ENCODE data around the gene PRR19. TPM values are rescaled to one million over a fixed set of nuclear protein-coding genes. Genes with fewer than 3 reads are reported as not detected.

The PRR19 gene
- total RNA-seq, 2 donors from 2014 or later: 0.64 to 1.0 TPM

DNA sequence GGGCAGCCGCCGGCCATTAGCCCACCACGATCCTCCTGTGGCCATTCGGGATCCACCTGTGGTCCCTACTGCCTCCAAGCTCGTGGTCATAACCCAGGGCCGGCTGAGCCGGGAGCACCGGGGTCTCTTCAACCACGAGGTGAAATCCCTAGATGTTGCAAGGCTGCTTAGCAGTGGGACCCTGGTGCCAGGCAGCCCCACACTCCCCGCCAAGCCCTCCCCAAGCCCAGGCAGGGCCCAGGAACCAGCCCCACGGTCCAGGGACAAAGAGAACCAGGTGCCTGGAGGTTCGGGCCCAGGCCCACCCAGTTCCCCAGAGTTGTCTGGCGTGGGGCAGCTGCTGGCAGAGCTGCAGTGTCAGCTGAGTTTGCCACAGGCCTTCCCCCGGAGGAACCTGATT, 7.8 kb downstream of the PRR19 start:
- Mint-ChIP-seq H3K27ac (no peak overlapping the region), H3K4me1 (ENCODE audit: low read depth in 2 of 2) (peaks cover 9 to 20% of the 10 kb centered on the region in 2 donors), H3K4me3 (no peak overlapping the region), H3K36me3 (no peaks in the 10 kb centered on the region), H3K27me3 (peaks cover 26 to 27% of the 10 kb centered on the region in 2 donors), H3K9me3 (no peaks in the 10 kb centered on the region)
- DNase-seq (ENCODE audit: low spot score): no peak
- ATAC-seq: no peak

DNA sequence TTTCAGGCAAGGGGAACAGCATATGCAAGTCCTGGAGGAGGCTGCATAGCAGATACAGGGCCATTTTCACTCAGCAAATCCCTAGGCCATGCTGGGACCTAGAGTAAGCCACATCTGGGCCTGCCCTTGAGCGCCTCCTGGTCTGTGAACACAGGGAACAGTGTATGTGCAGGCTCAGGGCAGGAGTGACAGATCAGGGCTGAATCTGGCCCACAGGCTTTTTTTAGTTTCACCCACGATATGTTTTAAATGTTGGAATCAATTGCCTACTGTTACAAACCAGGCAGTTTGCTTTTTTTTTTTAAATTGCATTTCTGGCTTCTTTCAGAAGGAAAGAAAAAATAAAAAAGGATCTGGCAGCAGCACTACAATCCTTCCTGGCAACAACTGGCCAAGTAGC, 9.7 kb downstream of the PRR19 start:
- DNase-seq (ENCODE audit: low spot score) (no peak), ATAC-seq (no peak)
- peaks cover 15 to 23% of the 10 kb centered on the region in 2 donors for H3K4me1 Mint-ChIP-seq (ENCODE audit: low read depth in 2 of 2)
- H3K9me3 Mint-ChIP-seq: no peaks in the 10 kb centered on the region
- no peak overlapping the region for H3K4me3 Mint-ChIP-seq
- peaks cover 32 to 33% of the 10 kb centered on the region in 2 donors for H3K27me3 Mint-ChIP-seq
- no peaks in the 10 kb centered on the region for H3K36me3 Mint-ChIP-seq
- no peak overlapping the region for H3K27ac Mint-ChIP-seq

DNA sequence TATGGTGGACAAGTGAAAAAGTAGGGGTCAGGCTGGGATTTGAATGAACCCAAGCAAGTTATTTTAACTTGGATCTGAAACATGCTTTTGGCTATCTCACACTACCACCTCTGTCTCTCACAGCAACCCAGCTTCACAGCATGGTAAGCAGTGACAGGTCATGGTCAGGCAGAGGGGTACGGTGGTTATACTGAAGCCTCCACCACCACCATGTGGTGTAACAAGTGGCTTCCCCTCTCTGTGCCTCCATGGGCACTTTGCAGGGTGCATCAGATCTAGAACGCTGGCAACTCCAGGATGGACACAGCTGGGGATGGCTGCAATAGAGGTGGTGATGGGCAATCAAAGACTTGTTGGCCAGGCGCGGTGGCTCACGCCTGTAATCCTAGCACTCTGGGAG, 10.4 kb downstream of the PRR19 start:
- Mint-ChIP-seq H3K4me1 (ENCODE audit: low read depth in 2 of 2) (peaks cover 22 to 26% of the 10 kb centered on the region in 2 donors), H3K4me3 (peak overlapping the region; percentile 70), H3K27me3 (peaks cover 33 to 35% of the 10 kb centered on the region in 2 donors), H3K9me3 (no peaks in the 10 kb centered on the region), H3K36me3 (no peaks in the 10 kb centered on the region), H3K27ac (no peak overlapping the region)
- no peak for ATAC-seq
- DNase-seq (ENCODE audit: low spot score): no peak

DNA sequence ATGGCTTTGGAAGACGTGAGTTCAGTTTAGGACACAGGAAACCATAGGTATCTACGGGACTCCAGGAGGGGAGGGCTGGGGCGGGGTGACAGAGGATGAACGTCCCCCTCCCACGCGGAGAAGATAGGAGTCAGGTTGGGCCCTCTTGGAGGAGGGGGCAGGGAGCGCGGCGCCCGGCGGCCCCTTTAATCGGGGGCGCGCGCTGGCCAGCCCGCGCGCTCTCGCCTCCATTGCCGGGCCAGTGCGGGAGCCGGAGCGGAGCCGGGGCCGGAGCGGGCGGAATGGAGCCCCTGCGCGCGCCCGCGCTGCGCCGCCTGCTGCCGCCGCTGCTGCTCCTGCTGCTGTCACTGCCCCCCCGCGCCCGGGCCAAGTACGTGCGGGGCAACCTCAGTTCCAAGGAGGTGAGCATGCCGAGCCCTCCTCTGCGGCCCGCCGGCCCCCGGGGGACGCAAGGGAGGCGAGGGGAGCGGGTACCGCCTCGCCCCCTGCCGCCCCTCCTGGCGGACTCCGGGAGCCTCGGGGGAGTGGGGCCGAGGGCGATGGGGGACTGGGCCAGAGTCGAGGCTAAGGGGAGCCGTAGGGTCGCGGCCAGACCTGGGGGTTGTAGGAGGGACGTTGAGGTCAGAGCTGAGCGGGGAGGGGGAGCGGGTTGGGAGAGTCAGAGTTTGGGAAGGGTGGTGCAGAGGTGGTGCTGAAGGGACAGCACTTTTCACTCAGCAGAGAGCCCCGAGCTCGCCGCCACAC, 11.3 kb downstream of the PRR19 start, which contains the start of gene TMEM145:
Gene TMEM145 (plus strand): TSS at position 214 of the 744 bp plus-strand sequence. CDS start 68 bp downstream, at position 282.
- H3K36me3 Mint-ChIP-seq: no peaks in the 10 kb centered on the region
- no peak within 1 kb of the TSS for H3K27ac Mint-ChIP-seq
- DNase-seq (ENCODE audit: low spot score) (peak; percentile 61), ATAC-seq (peak; percentile 63 to 77)
- H3K9me3 Mint-ChIP-seq: no peaks in the 10 kb centered on the region
- H3K4me3 Mint-ChIP-seq: peak within 1 kb of the TSS; percentile 70
- H3K4me1 Mint-ChIP-seq (ENCODE audit: low read depth in 2 of 2): peaks cover 25 to 27% of the 10 kb centered on the region in 2 donors
- H3K27me3 Mint-ChIP-seq: peaks cover 32 to 33% of the 10 kb centered on the region in 2 donors

DNA sequence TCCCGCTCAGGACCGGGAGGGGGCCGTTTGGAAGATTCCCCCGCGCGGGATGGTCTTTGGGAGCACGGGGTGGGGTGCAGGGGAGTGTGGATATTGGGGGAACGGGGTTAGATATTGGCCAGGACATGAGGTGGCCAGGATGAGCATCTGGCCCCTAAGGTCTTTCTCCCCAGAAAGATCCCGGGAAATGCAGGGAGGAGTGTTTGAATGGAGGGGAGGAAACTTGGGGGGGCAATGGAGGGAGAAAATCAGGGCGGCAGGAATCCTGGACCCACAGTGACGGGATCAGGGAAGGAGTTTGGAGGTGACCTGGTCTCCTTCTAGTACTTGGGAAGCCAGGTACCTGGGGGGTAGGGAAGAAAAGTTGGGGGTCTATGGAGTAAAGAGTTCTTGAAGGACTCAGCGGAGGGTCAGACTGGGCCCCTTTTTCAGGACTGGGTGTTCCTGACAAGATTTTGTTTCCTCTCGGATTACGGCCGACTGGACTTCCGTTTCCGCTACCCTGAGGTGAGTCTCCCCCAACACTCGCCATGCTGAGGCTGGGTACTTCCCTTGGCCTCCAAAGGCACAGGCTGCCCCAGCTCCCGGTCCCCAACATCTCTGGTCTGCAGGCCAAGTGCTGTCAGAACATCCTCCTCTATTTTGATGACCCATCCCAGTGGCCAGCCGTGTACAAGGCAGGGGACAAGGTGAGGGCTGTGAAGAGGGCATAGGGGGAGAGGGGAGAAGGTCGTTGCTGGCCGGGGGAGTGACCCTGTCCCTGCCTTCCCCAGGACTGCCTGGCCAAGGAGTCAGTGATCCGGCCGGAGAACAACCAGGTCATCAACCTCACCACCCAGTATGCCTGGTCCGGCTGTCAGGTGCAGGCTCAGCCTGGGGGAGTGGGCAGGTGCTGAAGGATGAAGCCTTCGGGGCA, 12.2 kb downstream of the PRR19 start:
- no peak for DNase-seq (ENCODE audit: low spot score)
- Mint-ChIP-seq H3K4me1 (ENCODE audit: low read depth in 2 of 2) (peaks cover 25 to 27% of the 10 kb centered on the region in 2 donors), H3K27ac (no peak overlapping the region), H3K9me3 (no peaks in the 10 kb centered on the region), H3K36me3 (no peaks in the 10 kb centered on the region), H3K27me3 (peaks cover 32 to 33% of the 10 kb centered on the region in 2 donors), H3K4me3 (peak overlapping the region; percentile 70)
- no peak for ATAC-seq

DNA sequence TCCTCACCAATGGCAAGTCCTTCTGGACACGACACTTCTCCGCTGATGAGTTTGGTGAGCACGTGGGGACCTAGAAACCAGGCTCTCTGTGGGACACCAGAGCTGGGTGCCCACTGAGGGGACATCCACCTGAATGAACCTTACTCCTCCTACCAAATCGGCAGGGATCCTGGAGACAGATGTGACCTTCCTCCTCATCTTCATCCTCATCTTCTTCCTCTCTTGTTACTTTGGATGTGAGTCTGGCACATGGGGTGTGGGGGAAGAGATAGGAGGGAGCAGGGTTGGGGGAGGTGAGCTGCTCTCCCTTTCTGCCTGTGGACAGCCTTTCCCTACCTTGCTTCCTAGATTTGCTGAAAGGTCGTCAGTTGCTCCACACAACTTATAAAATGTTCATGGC, 13.1 kb downstream of the PRR19 start:
- no peak overlapping the region for H3K4me3 Mint-ChIP-seq
- H3K27ac Mint-ChIP-seq: peak overlapping the region in 1 of 2 donors; percentile 31
- H3K36me3 Mint-ChIP-seq: no peaks in the 10 kb centered on the region
- H3K4me1 Mint-ChIP-seq (ENCODE audit: low read depth in 2 of 2): peaks cover 25 to 27% of the 10 kb centered on the region in 2 donors
- no peaks in the 10 kb centered on the region for H3K9me3 Mint-ChIP-seq
- peaks cover 32 to 33% of the 10 kb centered on the region in 2 donors for H3K27me3 Mint-ChIP-seq
- DNase-seq (ENCODE audit: low spot score): no peak
- no peak for ATAC-seq

DNA sequence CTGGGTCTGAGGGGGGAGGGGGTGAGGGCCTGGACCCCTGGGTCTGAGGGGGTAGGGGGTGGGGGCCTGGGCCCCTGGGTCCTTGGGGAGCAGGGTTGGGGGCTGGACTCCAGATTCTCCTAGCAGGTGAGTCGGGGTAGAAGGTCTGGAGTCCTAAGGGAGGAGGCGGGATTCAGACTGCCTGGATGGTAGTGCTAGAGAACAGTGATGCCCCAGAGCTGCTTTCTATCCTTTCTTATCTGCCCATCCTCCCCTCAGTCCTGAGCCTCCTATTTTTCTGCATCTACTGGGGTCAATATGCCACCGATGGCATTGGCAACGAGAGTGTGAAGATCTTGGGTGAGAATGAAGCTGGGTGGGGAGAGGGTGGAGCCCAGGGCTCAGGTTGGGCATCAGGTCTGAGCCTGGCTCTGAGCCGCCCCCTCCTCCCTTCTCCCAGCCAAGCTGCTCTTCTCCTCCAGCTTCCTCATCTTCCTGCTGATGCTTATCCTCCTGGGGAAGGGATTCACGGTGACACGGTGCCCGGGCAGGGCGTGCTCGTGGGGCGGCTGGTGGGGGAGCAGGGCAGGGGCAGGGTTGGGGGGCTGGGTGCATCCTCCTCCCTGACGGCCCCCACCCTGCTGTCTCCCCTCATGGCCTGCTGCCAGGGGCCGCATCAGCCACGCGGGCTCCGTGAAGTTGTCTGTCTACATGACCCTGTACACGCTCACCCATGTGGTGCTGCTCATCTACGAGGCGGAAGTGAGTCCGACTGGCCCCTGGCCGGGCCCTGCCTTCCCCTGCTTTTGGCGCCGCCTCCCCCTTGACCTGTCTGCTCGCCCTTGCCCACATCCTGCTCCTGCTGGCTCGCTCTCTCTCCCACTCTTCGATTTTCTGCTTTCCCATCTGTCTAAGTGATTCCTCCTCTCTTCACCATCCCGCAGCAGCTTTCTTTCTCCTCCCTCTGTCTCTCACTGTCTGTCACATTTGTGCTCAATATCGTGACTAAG, 14.6 kb downstream of the PRR19 start:
- Mint-ChIP-seq H3K27me3 (peaks cover 22 to 25% of the 10 kb centered on the region in 2 donors), H3K9me3 (no peaks in the 10 kb centered on the region), H3K36me3 (no peaks in the 10 kb centered on the region), H3K4me1 (ENCODE audit: low read depth in 2 of 2) (peaks cover 25 to 27% of the 10 kb centered on the region in 2 donors), H3K27ac (peak overlapping the region; percentile 60 to 79), H3K4me3 (peak overlapping the region; percentile 66)
- ATAC-seq (peak; percentile 78 to 89), DNase-seq (ENCODE audit: low spot score) (peak; percentile 84)

DNA sequence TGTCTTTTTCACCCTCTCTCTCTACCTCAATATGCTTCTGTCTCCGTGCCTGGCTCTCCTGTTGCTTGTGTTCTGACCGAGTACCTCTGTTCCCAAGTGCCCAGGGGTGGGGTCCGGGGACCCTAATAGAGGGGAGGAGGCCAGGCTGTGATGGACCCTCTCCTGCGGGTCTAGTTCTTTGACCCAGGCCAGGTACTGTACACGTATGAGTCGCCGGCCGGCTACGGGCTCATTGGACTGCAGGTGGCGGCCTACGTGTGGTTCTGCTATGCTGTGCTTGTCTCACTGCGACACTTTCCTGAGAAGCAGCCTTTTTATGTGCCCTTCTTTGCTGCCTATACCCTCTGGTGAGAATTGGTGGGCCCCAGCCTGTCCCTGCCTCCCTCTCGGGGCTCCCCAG, 15.6 kb downstream of the PRR19 start:
- peaks cover 16 to 25% of the 10 kb centered on the region in 2 donors for H3K27me3 Mint-ChIP-seq
- H3K36me3 Mint-ChIP-seq: no peaks in the 10 kb centered on the region
- peak overlapping the region; percentile 60 to 79 for H3K27ac Mint-ChIP-seq
- H3K4me1 Mint-ChIP-seq (ENCODE audit: low read depth in 2 of 2): peaks cover 20 to 21% of the 10 kb centered on the region in 2 donors
- DNase-seq (ENCODE audit: low spot score) (no peak), ATAC-seq (no peak)
- peak overlapping the region; percentile 66 for H3K4me3 Mint-ChIP-seq
- no peaks in the 10 kb centered on the region for H3K9me3 Mint-ChIP-seq

DNA sequence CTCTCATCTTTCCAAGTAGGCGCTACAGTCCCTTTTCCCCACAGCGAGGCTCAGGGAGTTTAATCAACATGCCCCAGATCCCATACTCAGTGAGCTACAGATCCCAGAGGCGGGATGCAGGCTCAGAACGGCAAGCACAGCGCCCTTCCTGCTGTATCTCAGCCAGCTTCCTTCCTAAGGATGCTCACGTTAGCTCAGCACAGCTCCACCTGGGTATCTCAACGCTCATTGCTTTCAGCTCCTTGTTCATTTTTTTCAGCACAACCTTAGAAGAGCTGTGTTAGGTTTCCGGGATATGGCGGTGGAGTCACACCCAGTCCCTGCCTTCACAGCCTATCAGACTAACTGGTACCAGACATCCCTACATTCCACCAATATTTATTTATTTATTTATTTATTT, 20.4 kb downstream of the PRR19 start:
- peaks cover 7 to 10% of the 10 kb centered on the region in 2 donors for H3K27me3 Mint-ChIP-seq
- ATAC-seq (no peak), DNase-seq (ENCODE audit: low spot score) (no peak)
- peaks cover 14 to 19% of the 10 kb centered on the region in 2 donors for H3K4me1 Mint-ChIP-seq (ENCODE audit: low read depth in 2 of 2)
- no peaks in the 10 kb centered on the region for H3K9me3 Mint-ChIP-seq
- H3K27ac Mint-ChIP-seq: no peak overlapping the region
- no peak overlapping the region for H3K4me3 Mint-ChIP-seq
- H3K36me3 Mint-ChIP-seq: peaks cover 5% of the 10 kb centered on the region

DNA sequence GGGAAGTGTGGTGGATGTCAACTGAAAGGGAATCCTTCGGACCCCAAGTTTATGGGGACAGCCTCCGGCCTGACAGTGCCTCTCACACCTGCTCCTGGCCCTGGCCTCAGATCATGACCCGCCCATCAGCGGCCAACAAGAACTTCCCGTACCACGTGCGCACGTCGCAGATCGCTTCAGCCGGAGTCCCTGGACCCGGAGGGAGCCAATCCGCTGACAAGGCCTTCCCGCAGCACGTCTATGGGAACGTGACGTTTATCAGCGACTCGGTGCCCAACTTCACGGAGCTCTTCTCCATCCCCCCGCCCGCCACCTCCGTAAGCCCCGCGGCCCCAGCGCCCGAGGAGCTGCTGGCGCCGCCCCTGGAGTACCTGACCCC, 21.5 kb downstream of the PRR19 start:
- ATAC-seq (no peak), DNase-seq (ENCODE audit: low spot score) (no peak)
- peaks cover 7 to 10% of the 10 kb centered on the region in 2 donors for H3K27me3 Mint-ChIP-seq
- no peaks in the 10 kb centered on the region for H3K9me3 Mint-ChIP-seq
- H3K27ac Mint-ChIP-seq: no peak overlapping the region
- H3K4me1 Mint-ChIP-seq (ENCODE audit: low read depth in 2 of 2): peaks cover 20 to 25% of the 10 kb centered on the region in 2 donors
- H3K4me3 Mint-ChIP-seq: peak overlapping the region; percentile 30
- H3K36me3 Mint-ChIP-seq: peaks cover 5% of the 10 kb centered on the region

DNA sequence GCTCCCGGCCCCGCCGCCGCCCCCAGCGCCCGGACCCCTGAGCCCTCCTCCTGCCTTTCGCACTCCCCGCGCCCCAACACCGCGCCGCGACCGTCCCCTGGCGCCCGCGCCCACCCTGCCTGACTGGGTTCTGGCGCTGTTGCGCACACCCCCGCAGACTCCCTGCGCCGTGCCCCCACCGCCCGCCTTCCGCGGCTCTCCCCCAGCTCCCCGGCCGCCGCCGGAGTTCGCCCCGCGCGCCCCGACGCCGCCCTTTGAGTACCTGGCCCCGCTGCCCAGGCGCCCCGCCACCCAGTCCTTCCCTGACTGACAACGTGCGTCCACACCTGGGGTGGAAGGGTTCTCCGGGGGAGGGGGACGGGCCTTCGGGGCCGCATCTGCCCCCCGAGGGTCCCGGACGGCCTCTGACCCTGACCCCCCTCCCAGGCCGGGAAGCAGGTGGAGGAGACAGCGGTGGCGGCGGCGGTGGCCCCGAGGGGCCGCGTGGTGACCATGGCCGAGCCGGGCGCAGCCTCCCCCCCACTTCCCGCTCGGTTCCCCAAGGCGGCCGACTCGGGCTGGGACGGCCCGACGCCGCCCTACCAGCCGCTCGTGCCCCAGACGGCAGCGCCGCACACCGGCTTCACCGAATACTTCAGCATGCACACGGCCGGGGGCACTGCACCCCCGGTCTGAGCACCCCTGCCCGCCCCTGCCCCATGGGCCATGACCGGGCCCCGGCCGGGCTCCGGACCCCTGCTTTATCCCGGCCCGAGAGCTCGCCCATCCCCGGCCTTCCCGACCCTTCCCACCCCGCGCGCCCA, 22.1 kb downstream of the PRR19 start:
- no peaks in the 10 kb centered on the region for H3K9me3 Mint-ChIP-seq
- peaks cover 22 to 25% of the 10 kb centered on the region in 2 donors for H3K4me1 Mint-ChIP-seq (ENCODE audit: low read depth in 2 of 2)
- H3K36me3 Mint-ChIP-seq: peaks cover 5% of the 10 kb centered on the region
- H3K4me3 Mint-ChIP-seq: peak overlapping the region; percentile 94
- no peak overlapping the region for H3K27ac Mint-ChIP-seq
- no peak for ATAC-seq
- no peak for DNase-seq (ENCODE audit: low spot score)
- H3K27me3 Mint-ChIP-seq: peaks cover 7 to 10% of the 10 kb centered on the region in 2 donors

DNA sequence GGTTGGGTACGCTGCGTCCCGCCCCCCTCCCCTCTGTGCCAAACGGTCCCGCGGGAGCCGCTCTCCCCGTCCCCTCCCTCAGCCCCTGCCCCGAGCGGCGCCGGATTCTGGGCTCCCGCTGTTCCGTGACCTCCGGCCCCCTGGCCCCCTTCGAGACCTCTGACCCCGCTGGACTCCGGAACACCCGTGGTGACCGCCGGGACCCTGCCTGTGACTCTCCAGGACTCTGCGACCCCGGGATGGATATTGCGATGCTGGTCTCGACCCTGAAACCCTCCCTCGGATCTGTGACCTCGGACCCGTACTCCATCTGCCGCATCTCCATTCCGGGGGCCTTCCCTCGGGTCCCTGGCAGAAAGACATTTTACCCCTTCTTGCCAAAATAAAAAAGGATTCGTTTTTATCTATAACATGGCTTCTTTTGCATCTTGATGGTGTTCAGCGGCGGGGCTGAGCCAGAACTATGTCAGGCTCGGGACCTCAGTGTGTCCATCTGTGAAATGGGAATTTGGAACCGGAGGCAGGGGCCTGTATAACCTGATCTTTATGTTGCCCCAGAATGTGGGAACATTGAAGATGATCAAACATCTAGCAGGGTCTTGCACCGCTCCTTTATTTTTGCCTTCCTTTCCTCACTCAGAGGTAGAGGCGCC, 22.8 kb downstream of the PRR19 start:
- H3K36me3 Mint-ChIP-seq: peaks cover 5% of the 10 kb centered on the region
- no peaks in the 10 kb centered on the region for H3K9me3 Mint-ChIP-seq
- H3K27ac Mint-ChIP-seq: peak overlapping the region; percentile 73 to 96
- DNase-seq (ENCODE audit: low spot score) (no peak), ATAC-seq (no peak)
- H3K4me1 Mint-ChIP-seq (ENCODE audit: low read depth in 2 of 2): peaks cover 25% of the 10 kb centered on the region in 2 donors
- H3K27me3 Mint-ChIP-seq: peaks cover 7 to 10% of the 10 kb centered on the region in 2 donors
- H3K4me3 Mint-ChIP-seq: peak overlapping the region; percentile 94
